Omental fat pad (tissue), 4 donors: ENCODE results near the gene LRRC75A. TPM values are rescaled to one million over a fixed set of nuclear protein-coding genes. Genes with fewer than 3 reads are reported as not detected.
"Not testable (repeated sequence)": the region's sequence is repeated elsewhere in the genome, so short reads cannot be mapped to it uniquely, and the experiment has no call there.

Source experiments
- ATAC-seq: fragments of 150-250 bp; one replicate; pipeline ENCODE4 v1.9.1; 2016; ENCODE audit warnings: mild to moderate bottlenecking, moderate library complexity; ENCODE audit not compliant: low FRiP score
- DNase-seq: peaks from one replicate; pipeline ENCODE4 v3.0.0-alpha.2; 2019; ENCODE audit warnings: low spot score
- total RNA-seq, 4 donors: library from RNA; depleted of rRNA; stranded (reverse); fragments of >200 nt; gene quantifications; one replicate each; pipeline ENCODE4 v1.1.0, GENCODE V29; 2016
- TF ChIP-seq, protein P1 (sequence below), 3 donors: fragments of 450-650 bp; IDR thresholded peaks; one replicate each; pipeline ENCODE4 v1.5.1; 2016 to 2017; ENCODE audit warnings: antibody characterized with exemption in 3 of 3, mild to moderate bottlenecking in 3 of 3, moderate library complexity in 2 of 3

LRRC75A gene
- total RNA-seq, 4 donors from 2014 or later: 0.74 to 3.5 (median 2.1) TPM

DNA sequence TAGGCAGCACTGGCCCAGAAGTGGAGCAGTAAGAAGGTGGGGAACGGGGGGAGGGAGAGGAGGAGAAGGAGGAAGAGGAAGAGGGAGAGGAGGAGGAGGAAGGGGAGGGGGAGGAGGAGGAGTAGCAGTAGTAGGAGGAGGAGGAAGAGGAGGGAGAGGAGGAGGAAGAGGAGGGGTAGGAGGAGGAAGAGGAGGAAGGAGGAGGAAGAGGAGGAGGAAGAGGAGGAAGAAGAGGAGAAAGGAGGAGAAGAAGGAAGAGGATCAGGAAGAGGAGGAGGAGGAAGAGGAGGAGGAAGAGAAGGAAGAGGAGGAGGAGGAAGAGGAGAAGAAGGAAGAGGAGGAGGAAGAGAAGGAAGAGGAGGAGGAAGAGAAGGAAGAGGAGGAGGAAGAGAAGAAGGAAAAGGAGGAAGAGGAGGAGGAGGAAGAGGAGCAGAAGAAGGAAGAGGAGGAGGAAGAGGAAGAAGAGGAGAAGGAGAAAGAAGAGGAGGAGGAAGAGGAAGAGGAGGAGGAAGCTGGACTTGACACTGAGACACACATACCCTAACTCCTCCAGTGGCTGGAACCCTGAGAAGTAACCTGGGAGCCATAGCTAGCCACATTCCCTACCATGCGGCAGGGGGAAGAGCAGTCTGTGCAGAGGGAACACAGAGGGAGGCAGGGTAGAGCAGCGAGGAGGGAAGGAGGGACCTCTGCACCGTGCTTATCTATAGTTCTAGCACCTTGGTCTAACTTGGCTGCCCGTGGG lies 35.8 kb downstream of the LRRC75A start:
- TF ChIP-seq, protein P1, sequence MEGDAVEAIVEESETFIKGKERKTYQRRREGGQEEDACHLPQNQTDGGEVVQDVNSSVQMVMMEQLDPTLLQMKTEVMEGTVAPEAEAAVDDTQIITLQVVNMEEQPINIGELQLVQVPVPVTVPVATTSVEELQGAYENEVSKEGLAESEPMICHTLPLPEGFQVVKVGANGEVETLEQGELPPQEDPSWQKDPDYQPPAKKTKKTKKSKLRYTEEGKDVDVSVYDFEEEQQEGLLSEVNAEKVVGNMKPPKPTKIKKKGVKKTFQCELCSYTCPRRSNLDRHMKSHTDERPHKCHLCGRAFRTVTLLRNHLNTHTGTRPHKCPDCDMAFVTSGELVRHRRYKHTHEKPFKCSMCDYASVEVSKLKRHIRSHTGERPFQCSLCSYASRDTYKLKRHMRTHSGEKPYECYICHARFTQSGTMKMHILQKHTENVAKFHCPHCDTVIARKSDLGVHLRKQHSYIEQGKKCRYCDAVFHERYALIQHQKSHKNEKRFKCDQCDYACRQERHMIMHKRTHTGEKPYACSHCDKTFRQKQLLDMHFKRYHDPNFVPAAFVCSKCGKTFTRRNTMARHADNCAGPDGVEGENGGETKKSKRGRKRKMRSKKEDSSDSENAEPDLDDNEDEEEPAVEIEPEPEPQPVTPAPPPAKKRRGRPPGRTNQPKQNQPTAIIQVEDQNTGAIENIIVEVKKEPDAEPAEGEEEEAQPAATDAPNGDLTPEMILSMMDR (IDR thresholded peaks at IDR 0.05): no peak
- ATAC-seq: no peak

DNA sequence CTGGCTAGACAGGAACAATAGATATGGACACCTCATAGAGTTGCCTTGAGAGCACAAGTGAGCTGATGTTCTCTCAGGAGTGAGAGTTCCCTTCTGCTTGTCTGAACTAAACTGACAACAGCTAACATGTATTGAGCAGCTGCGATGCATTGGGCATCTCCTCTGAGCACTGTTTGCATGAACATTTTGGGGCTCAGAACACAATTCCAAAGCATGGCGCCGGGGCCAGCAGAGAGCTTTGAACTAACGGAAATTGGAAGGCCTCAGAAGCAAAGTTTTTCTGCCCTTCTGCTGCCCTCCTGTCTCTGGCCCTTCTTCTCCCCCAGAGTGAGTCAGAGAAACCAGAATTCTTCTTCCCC lies 38.5 kb downstream of the LRRC75A start:
- ATAC-seq: no peak

More for the DNA sequence above, 35.8 kb downstream of the LRRC75A start:
- DNase-seq: no peak

GRCh38 chr17:16452268-16452667 lies 39.7 kb downstream of the LRRC75A start:
- not testable (repeated sequence) for ATAC-seq, DNase-seq

More for the DNA sequence above, 38.5 kb downstream of the LRRC75A start:
- TF ChIP-seq, protein P1 (IDR thresholded peaks at IDR 0.05): no peak
- DNase-seq: no peak

DNA sequence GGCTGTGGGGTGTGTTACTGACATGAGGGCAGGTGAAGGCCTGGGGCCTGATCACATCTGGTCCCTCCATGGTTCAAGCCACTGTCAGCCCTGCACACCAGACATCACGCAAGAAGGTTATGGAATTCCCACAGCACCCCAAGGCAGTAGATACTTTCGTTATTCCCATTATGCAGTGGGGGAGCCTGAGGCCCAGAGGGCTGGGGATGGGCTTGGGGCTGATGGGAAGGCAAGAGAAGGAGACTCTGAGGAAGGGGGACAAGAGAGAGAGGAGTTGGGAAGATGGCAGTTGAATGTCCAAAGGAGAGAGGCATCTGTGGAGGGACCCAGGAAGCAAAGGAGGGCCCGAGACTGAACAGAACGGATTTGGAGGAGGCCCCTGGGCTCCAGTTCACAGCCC lies 42.0 kb downstream of the LRRC75A start:
- TF ChIP-seq, protein P1 (IDR thresholded peaks at IDR 0.05): no peak
- ATAC-seq: no peak
- no peak for DNase-seq

DNA sequence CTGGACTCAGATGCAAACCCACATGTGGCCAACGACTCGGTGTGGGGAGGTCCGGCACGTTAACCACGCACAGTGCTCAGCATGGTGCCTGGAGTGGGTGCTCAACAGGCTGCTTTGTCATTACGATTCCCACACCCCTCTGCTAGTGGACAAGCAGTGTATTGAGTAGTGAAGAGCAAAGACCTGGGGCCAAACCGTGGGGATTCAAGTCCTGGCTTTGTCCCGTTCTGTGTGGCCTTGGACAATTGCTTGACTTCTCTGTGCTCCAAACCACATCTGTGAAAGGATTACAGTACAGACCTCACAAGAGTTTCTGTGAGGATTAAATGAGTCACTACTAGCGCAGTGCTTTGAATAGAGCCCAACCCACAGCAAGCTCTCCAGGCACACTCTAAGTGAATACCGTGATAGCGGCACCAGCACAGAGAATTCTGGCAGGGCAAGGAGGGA lies 42.8 kb downstream of the LRRC75A start:
- no peak for DNase-seq
- no peak for ATAC-seq
- TF ChIP-seq, protein P1 (IDR thresholded peaks at IDR 0.05): no peak

DNA sequence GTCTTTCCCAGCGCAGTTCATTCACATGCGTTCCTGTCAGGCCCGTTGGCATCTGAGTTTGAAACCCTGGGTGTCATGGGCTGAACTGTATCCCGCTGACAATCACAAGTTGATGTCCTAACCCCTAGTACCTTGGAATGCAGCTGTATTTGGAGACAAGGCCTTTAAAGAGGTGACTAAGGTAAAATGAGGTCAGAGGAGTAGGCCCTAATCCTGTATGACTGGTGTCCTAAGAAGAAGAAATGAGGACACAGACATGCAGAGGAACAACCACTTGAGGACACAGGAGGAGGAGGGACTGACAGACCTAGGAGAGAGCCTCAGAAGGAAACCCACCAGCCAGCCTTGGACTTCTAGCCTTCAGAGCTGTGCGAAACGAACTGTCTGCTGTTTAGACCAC lies 43.5 kb downstream of the LRRC75A start:
- TF ChIP-seq, protein P1 (IDR thresholded peaks at IDR 0.05): no peak
- ATAC-seq: no peak

DNA sequence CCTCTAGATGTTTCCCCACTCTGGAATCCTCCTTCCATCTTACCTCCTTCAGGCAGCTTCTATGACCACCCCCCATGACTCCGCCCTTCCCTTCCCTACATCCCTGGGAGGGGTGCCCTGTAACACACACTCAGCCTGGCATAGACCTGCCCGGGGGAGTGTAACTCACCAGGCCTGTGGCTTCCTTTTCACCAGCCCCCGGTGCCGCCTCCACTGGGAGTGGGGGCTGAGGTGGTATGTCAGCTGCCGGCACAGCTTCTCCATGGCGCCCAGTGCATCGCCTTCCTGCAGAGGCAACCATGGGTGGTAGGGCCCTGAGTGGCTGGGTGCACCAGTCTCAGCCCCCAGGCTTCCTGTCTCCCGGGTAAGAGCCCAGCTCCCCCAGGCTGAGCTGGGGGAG lies 44.3 kb downstream of the LRRC75A start:
- ATAC-seq: no peak
- TF ChIP-seq, protein P1 (IDR thresholded peaks at IDR 0.05): no peak
- no peak for DNase-seq

More for the DNA sequence above, 43.5 kb downstream of the LRRC75A start:
- no peak for DNase-seq
